Type B pancreatic cell (in vitro differentiated cells): ENCODE measurements around the gene NR6A1. TPM values are rescaled to one million over a fixed set of nuclear protein-coding genes. Genes with fewer than 3 reads are reported as not detected.

ENCODE experiments used
- DNase-seq: peaks from one replicate; pipeline ENCODE4 v3.0.0; 2021; ENCODE audit warnings: mixed read lengths; ENCODE audit not compliant: unreplicated experiment; ENCODE audit errors: extremely low spot score
- H3K27ac Mint-ChIP-seq: 2 replicates; pipeline ENCODE4 v1.8.0; 2021; ENCODE audit warnings: mild to moderate bottlenecking, mixed read lengths
- H3K27me3 Mint-ChIP-seq: 2 replicates; pipeline ENCODE4 v1.8.0; 2021; ENCODE audit warnings: mixed read lengths
- H3K36me3 Mint-ChIP-seq: 2 replicates; pipeline ENCODE4 v1.8.0; 2021; ENCODE audit warnings: mixed read lengths
- H3K4me1 Mint-ChIP-seq: one replicate; pipeline ENCODE4 v1.8.0; 2021; ENCODE audit warnings: mixed read lengths; ENCODE audit not compliant: unreplicated experiment
- H3K4me3 Mint-ChIP-seq: 2 replicates; pipeline ENCODE4 v1.8.0; 2021; ENCODE audit warnings: mild to moderate bottlenecking, mixed read lengths
- H3K9me3 Mint-ChIP-seq: 2 replicates; pipeline ENCODE4 v1.8.0; 2021; ENCODE audit warnings: mixed read lengths
- CTCF ChIP-seq: fragments of 200-600 bp; sonication (generic); conservative IDR thresholded peaks from 2 replicates; pipeline ENCODE4 v1.5.0; 2021; ENCODE audit warnings: antibody characterized with exemption, mild to moderate bottlenecking
- total RNA-seq: library from RNA; stranded (reverse); gene quantifications from 2 replicates; pipeline ENCODE4 v1.2.1, GENCODE V29; 2021; ENCODE audit warnings: low replicate concordance

The NR6A1 gene
- total RNA-seq, 1 donor from 2014 or later, result 10.0 TPM

- H3K27ac Mint-ChIP-seq, result no peak overlapping the region
- no peaks in the 10 kb centered on the region for H3K27me3 Mint-ChIP-seq
- DNase-seq, result no peak
- TF ChIP-seq CTCF, result no peak
- H3K9me3 Mint-ChIP-seq, result no peaks in the 10 kb centered on the region
- no peak overlapping the region for H3K4me3 Mint-ChIP-seq
- H3K4me1 Mint-ChIP-seq, result no peaks in the 10 kb centered on the region
- H3K36me3 Mint-ChIP-seq, result no peaks in the 10 kb centered on the region
These were observed 146.4 kb downstream of the NR6A1 start for GRCh38 chr9:124624735-124624992.

- Mint-ChIP-seq H3K27me3 (no peaks in the 10 kb centered on the region), H3K4me3 (no peak overlapping the region), H3K36me3 (no peaks in the 10 kb centered on the region), H3K9me3 (no peaks in the 10 kb centered on the region), H3K27ac (no peak overlapping the region), H3K4me1 (no peaks in the 10 kb centered on the region)
- TF ChIP-seq CTCF, result no peak
- no peak for DNase-seq
These were observed 147.0 kb downstream of the NR6A1 start for GRCh38 chr9:124623966-124624734.

GRCh38 chr9:124622882-124623281 lies 148.2 kb downstream of the NR6A1 start:
- no peaks in the 10 kb centered on the region for H3K27me3 Mint-ChIP-seq
- DNase-seq, result no peak
- no peak overlapping the region for H3K4me3 Mint-ChIP-seq
- no peaks in the 10 kb centered on the region for H3K9me3 Mint-ChIP-seq
- peaks cover 6% of the 10 kb centered on the region for H3K4me1 Mint-ChIP-seq
- no peaks in the 10 kb centered on the region for H3K36me3 Mint-ChIP-seq
- no peak for TF ChIP-seq CTCF
- no peak overlapping the region for H3K27ac Mint-ChIP-seq

GRCh38 chr9:124621371-124622328 lies 149.5 kb downstream of the NR6A1 start:
- Mint-ChIP-seq H3K4me1 (peaks cover 13% of the 10 kb centered on the region), H3K27ac (no peak overlapping the region), H3K4me3 (no peak overlapping the region), H3K27me3 (no peaks in the 10 kb centered on the region), H3K36me3 (no peaks in the 10 kb centered on the region), H3K9me3 (no peaks in the 10 kb centered on the region)
- DNase-seq, result no peak
- TF ChIP-seq CTCF, result no peak

- no peak for DNase-seq
- TF ChIP-seq CTCF, result no peak
- peak overlapping the region; percentile 57 for H3K27ac Mint-ChIP-seq
- no peaks in the 10 kb centered on the region for H3K9me3 Mint-ChIP-seq
- H3K4me3 Mint-ChIP-seq, result no peak overlapping the region
- H3K4me1 Mint-ChIP-seq, result peaks cover 13% of the 10 kb centered on the region
- no peaks in the 10 kb centered on the region for H3K27me3 Mint-ChIP-seq
- no peaks in the 10 kb centered on the region for H3K36me3 Mint-ChIP-seq
These were observed 152.6 kb downstream of the NR6A1 start for GRCh38 chr9:124618476-124618875.
